Activated CD8-positive, alpha-beta memory T cell treated with anti-CD3 and anti-CD28 coated beads for 36 hours (primary cell): ENCODE results near the gene MPRIP. TPM values are rescaled to one million over a fixed set of nuclear protein-coding genes. Genes with fewer than 3 reads are reported as not detected.
"Not testable (repeated sequence)": the region's sequence is repeated elsewhere in the genome, so short reads cannot be mapped to it uniquely, and the experiment has no call there.

Experiments
- CTCF ChIA-PET: fragments of 350-600 bp; sonication (Branson Sonifier 250); formaldehyde crosslinking; loops from one replicate; lab custom pipeline; 2021; ENCODE audit warnings: antibody characterized with exemption; lab: Charles Lee
- POLR2A ChIA-PET: fragments of 350-600 bp; sonication (Branson Sonifier 250); formaldehyde crosslinking; loops from one replicate; lab custom pipeline; 2021; ENCODE audit warnings: antibody characterized with exemption; lab: Charles Lee
- total RNA-seq, 2 experiments: library from RNA; stranded (reverse); gene quantifications; one replicate each; pipeline ENCODE4 v1.2.3, GENCODE V29; 2021

The MPRIP gene
- total RNA-seq, 2 experiments from 2014 or later, result 165 to 172 TPM

GRCh38 chr17:17127156-17127555 is 84.9 kb downstream of the MPRIP start:
- ChIA-PET POLR2A (interaction anchor here (0.6 kb wide), 1 partner anchor 54 kb away, joined by 3 read pairs; no protein-coding TSS in a partner anchor), CTCF (no interaction called here)

DNA sequence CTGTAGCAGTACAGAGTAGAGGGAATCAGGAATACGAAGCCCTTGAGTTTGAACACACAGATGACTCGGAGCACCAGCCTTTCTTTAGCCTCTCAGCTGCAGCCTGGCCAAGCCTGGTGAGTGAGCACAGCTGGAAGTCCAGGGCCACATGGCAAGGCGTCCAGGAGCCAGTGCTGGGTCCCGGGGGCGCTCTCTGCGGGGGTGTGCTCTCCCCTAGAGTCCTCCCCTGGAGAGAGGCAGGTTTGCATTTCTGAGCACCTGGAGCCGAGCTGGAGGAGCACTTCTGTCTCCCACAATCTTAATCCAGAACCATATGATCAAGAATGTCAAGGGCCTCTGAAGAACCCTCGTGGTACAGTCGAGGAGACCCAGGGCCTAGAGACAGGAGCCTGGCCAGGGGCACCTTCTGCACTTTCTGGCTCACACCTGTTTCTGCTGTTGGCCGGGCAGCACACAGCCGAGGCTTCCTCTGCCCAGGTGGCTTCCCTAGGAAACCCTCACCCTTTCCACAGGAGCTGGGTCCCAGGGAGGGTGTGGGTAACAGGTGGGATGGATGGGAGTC is 85.6 kb downstream of the MPRIP start:
- POLR2A ChIA-PET, result interaction anchor here (0.6 kb wide), 1 partner anchor 53 kb away, joined by 3 read pairs; no protein-coding TSS in a partner anchor
- CTCF ChIA-PET, result no interaction called here

GRCh38 chr17:17128476-17129075 is 86.3 kb downstream of the MPRIP start:
- CTCF ChIA-PET, result interaction anchor here (1.0 kb wide), 1 partner anchor 17 kb away, joined by 3 read pairs; no protein-coding TSS in a partner anchor
- POLR2A ChIA-PET, result no interaction called here

DNA sequence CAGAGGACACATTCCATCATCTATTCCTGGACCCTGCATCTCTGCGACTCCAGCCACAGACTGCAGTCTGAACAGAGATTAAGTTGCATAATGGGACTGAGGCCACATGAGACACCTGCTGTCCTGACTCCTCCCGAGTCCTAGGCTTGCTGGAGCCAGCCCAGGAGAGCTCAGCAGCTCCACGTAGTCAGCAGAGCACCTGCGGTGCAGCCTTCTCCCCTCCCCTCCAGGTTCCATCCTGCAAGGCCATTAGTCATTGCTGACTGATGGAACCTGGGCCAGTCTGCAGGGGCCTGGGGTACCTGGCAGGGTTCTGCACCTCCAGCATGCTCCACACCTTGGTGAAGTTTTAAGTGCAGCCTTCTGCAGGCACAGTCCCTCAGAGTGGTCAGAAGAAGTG is 87.2 kb downstream of the MPRIP start:
- ChIA-PET CTCF (interaction anchor here (1.0 kb wide), 1 partner anchor 18 kb away, joined by 3 read pairs; no protein-coding TSS in a partner anchor), POLR2A (no interaction called here)

- ChIA-PET CTCF (no interaction called here), POLR2A (no interaction called here)
Measured at GRCh38 chr17:17130077-17130844, 88.0 kb downstream of the MPRIP start.

- CTCF ChIA-PET, result no interaction called here
- POLR2A ChIA-PET, result no interaction called here
Measured at GRCh38 chr17:17131839-17132238, 89.6 kb downstream of the MPRIP start.

DNA sequence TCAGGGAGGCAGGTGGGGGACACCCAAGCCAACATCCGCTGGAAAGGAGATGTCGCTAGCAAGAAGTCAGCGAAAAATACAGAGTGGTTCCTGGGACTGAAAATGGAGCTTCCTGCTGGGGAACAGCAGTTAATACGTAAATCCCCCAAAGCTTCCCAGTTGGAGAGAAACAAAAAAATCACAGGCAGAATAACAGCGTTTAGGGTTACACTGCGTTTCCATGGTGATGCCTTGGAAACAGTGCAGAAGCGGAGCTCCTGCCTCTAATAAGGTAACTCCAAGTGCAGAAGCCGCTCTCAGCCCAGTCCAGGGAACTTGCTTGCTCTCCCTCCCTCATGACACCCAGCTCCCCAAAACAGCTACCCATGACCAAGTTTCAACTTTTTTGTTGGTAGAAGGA is 90.5 kb downstream of the MPRIP start:
- POLR2A ChIA-PET, result no interaction called here
- CTCF ChIA-PET, result no interaction called here

DNA sequence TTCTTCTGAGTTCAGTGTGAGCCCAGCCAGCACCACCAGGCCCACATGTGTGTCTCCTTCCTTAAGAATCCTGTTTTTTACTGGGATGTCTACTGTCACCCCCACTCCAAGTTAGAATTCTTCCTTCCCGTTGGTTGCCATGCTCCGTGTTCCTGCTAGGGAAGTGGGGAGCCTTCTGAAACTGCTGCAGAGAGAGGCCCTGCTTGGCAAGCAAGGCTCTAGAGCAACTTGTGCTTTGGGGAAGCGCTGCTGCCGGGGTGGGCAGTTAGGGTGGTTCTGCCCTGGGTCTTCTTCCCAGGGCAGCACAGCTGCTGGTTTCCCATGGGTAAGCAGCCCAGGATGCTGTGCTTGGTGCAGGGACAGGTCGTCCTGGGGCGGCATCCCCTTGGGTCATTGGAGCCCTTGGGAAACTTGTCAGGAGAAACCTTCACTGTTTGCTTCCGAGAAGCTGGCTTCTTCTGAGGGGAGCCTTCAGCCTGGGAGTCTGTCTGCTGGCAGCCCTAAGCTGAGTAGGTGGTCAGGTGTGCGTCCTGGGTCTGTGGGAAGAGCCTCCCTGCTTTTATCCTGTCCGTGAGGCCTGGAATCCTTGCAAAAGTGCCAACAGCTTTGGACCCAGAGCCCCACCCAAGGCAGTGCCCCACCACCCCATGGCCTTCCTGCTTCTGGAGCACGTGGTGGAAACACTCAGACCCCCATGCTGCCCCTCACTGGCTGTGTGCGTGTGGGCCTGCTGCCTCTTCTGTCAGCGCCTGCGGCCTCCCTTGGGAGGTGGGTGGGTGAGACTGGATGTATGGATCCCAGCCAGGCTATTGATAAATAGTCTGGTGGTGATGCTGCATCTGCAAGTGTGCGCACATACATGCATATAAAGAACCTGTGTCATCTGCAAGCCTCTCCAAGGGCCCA is 92.0 kb downstream of the MPRIP start:
- ChIA-PET POLR2A (no interaction called here), CTCF (no interaction called here)

DNA sequence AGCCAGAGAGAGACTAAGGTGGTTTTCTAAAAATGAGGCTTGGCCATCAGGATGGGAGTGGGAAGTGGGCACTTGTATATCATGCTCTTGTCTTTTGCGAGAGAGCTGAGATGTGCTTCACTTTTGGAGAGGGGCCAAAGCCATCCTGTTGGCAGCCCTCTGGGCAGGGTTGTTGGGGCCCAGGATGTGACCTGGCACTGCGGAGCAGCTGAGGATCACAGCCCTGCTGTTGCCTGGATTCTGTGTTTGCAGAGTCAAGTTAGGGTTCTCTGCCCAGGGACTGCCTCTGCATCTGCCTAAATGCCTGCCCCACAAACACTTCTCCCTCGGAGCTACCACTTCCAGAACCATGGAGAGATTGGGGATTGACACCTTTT is 92.7 kb downstream of the MPRIP start:
- CTCF ChIA-PET, result interaction anchor here (0.5 kb wide), 1 partner anchor 184 kb away, joined by 3 read pairs; no protein-coding TSS in a partner anchor
- POLR2A ChIA-PET, result no interaction called here

- CTCF ChIA-PET, result interaction anchor here (0.9 kb wide), 1 partner anchor 8 kb away, joined by 3 read pairs; no protein-coding TSS in a partner anchor
Measured at GRCh38 chr17:17136221-17136620, 94.0 kb downstream of the MPRIP start.

GRCh38 chr17:17137731-17138585 is 95.7 kb downstream of the MPRIP start:
- ChIA-PET CTCF (no interaction called here), POLR2A (no interaction called here)

More at GRCh38 chr17:17136221-17136620, 94.0 kb downstream of the MPRIP start:
- POLR2A ChIA-PET, result not testable (repeated sequence)

- ChIA-PET POLR2A (no interaction called here), CTCF (no interaction called here)
Measured at GRCh38 chr17:17139972-17140589, 97.8 kb downstream of the MPRIP start.

GRCh38 chr17:17140590-17140980 is 98.3 kb downstream of the MPRIP start:
- POLR2A ChIA-PET, result no interaction called here
- CTCF ChIA-PET, result no interaction called here

- POLR2A ChIA-PET, result no interaction called here
- CTCF ChIA-PET, result interaction anchor here (1.1 to 1.5 kb wide), 3 partner anchors 30 to 213 kb away, joined by 3 read pairs; no protein-coding TSS in a partner anchor
Measured at GRCh38 chr17:17141279-17141678, 99.0 kb downstream of the MPRIP start.

GRCh38 chr17:17141860-17142552 is 99.7 kb downstream of the MPRIP start:
- POLR2A ChIA-PET, result no interaction called here
- CTCF ChIA-PET, result interaction anchor here (1.1 to 1.5 kb wide), 6 partner anchors 16 to 213 kb away, joined by 3 to 7 read pairs (median 3); no protein-coding TSS in a partner anchor

DNA sequence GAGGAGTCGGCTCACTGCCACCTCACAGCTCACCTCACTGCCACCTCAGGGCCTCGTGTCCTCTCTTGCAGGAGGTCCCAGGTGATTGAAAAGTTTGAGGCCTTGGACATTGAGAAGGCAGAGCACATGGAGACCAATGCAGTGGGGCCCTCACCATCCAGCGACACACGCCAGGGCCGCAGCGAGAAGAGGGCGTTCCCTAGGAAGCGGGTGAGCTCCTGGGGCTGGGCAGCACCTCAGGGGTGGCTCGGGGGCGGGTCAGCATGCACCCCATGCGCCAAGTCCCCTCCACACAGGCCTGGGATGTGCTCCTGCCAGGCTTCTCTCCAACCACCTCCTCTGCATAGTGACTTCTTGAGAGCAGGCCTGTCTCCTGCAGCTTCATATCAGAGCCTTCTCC is 100.3 kb downstream of the MPRIP start:
- POLR2A ChIA-PET, result no interaction called here
- CTCF ChIA-PET, result interaction anchor here (1.1 to 1.5 kb wide), 5 partner anchors 17 to 95 kb away, joined by 3 to 7 read pairs (median 3); no protein-coding TSS in a partner anchor

DNA sequence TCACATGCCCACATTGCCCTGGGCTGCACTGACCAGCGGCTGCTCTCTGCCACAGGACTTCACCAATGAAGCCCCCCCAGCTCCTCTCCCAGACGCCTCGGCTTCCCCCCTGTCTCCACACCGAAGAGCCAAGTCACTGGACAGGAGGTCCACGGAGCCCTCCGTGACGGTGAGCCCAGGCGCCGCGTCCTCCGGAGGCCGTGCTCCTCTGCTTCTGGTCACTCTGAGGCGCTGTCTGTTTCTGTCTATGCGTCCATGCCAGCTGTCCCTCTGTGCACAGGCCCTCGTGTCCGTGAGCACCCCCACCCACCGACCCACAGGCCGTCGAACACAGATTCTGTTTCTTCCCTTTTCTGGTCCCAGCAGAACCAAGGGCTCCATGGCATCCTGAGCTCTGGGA is 101.2 kb downstream of the MPRIP start:
- CTCF ChIA-PET, result interaction anchor here (1.4 kb wide), 1 partner anchor 8 kb away, joined by 3 read pairs; no protein-coding TSS in a partner anchor
- POLR2A ChIA-PET, result no interaction called here
